ENCODE results near the gene C14orf132.

Gene C14orf132

GRCh38 chr14:96100161-96101064 is 61.3 kb downstream of the C14orf132 start:
- TF ChIP-seq ZNF274 (IDR thresholded peaks at IDR 0.05; ENCODE audit: low read depth, low read length), result no peak

DNA sequence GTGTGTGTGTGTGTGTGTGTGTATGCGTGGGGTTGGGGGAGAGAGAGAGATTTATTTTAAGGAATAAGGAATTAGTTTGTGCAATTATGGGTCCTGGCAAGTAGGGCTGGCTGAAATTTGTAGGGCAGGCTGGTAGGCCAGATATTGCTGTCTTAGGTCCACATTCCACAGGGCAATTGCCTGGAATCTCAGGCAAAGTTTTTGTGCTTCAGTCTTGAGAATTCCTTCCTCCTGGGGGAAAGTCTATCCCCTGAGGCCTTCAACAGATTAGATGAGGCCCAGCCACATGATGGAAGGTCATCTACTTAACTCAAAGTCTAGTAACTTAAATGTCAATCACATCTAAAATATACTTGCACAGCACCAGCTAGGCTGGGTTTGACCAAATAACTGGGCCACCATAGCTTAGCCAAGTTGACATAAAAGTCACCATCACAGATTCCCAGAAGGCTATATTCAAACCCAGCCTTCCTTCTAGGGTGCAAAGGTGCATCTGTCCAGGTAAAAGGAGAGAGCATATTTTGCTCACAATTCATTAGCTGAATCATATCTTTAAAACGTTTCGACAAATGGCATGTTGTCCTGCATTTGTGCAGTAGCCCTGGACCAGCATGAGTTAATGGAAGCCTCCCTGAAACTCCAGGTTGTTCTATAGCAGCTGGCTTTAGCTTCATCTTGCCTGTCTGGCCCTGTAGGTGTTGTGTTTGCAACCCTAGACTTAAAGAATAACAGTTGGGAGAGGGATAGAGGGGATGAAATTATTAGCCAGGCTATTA is 63.1 kb downstream of the C14orf132 start:
- no peak overlapping the region for H3K4me3 ChIP-seq (ENCODE audit: low read length)
- no peak for TF ChIP-seq ZNF274 (IDR thresholded peaks at IDR 0.05; ENCODE audit: low read depth, low read length)

More at GRCh38 chr14:96100161-96101064, 61.3 kb downstream of the C14orf132 start:
- no peak overlapping the region for H3K4me3 ChIP-seq (ENCODE audit: low read length)

- no peak overlapping the region for H3K4me3 ChIP-seq (ENCODE audit: low read length)
- no peak for TF ChIP-seq ZNF274 (IDR thresholded peaks at IDR 0.05; ENCODE audit: low read depth, low read length)
Measured at GRCh38 chr14:96103075-96103474, 63.9 kb downstream of the C14orf132 start.

GRCh38 chr14:96103560-96104460 is 64.6 kb downstream of the C14orf132 start:
- no peak overlapping the region for H3K4me3 ChIP-seq (ENCODE audit: low read length)
- no peak for TF ChIP-seq ZNF274 (IDR thresholded peaks at IDR 0.05; ENCODE audit: low read depth, low read length)

- no peak overlapping the region for H3K4me3 ChIP-seq (ENCODE audit: low read length)
- no peak for TF ChIP-seq ZNF274 (IDR thresholded peaks at IDR 0.05; ENCODE audit: low read depth, low read length)
Measured at GRCh38 chr14:96104469-96105057, 65.4 kb downstream of the C14orf132 start.

DNA sequence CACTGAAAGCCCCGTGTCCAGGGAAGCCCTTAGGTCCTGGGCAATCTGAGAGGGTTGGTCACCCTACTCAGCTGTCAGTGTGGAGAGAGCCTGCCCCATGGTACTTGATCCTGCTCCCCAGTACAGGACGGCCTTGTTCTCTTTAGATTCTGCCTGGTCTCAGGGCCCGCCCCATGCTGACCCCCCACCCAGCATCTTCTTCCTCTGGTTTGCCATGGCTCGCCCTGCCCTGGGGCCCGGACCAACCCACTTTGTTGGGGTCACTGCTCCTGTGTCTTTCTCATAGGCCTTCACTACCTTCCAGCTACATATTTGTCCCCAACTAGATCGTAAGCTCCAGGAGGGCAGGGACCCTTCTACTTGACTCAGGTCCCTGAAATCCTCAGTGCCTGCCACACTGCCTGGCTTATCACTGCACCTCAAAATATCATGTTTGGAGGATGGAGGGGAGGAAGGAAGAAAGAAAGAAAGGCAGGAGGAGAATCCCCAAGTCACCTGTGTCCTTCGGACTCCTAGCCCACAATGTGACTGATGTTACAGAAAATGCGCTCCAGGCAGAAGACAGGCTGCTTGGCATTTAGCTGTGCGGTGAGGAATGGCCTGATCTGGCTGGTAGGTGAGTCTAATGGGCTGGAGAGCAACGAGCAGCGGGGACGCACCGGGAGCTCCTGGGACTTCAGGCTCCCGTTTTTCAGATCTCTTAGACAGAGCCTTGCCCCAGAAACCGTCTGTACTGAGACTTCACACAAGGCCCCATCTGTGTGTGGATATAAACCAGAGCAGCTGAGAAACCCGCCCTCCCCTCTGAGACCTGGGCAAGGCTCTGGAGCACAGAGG is 66.1 kb downstream of the C14orf132 start:
- H3K4me3 ChIP-seq (ENCODE audit: low read length), result no peak overlapping the region
- no peak for TF ChIP-seq ZNF274 (IDR thresholded peaks at IDR 0.05; ENCODE audit: low read depth, low read length)

GRCh38 chr14:96105926-96106441 is 66.8 kb downstream of the C14orf132 start:
- TF ChIP-seq ZNF274 (IDR thresholded peaks at IDR 0.05; ENCODE audit: low read depth, low read length), result no peak
- H3K4me3 ChIP-seq (ENCODE audit: low read length), result no peak overlapping the region

DNA sequence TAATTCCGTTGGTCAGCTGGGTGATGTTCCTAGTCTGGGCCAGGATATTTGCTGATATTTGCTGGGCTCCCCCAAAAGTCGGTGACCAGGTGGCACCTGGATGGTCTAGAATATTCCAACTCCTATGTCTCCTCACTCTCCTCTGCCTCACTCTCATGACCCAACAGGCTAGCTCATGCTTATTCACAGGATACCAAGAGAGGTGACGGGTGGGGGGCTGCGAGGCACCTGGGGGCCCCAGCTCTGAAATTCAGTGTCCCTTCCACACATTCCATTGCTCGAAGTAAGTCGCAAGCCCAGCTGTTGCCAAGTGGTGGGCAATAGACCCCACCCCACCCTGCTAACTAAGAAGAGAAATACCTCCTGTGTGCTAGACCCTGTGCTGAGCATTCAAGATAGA is 67.7 kb downstream of the C14orf132 start:
- no peak overlapping the region for H3K4me3 ChIP-seq (ENCODE audit: low read length)
- no peak for TF ChIP-seq ZNF274 (IDR thresholded peaks at IDR 0.05; ENCODE audit: low read depth, low read length)

DNA sequence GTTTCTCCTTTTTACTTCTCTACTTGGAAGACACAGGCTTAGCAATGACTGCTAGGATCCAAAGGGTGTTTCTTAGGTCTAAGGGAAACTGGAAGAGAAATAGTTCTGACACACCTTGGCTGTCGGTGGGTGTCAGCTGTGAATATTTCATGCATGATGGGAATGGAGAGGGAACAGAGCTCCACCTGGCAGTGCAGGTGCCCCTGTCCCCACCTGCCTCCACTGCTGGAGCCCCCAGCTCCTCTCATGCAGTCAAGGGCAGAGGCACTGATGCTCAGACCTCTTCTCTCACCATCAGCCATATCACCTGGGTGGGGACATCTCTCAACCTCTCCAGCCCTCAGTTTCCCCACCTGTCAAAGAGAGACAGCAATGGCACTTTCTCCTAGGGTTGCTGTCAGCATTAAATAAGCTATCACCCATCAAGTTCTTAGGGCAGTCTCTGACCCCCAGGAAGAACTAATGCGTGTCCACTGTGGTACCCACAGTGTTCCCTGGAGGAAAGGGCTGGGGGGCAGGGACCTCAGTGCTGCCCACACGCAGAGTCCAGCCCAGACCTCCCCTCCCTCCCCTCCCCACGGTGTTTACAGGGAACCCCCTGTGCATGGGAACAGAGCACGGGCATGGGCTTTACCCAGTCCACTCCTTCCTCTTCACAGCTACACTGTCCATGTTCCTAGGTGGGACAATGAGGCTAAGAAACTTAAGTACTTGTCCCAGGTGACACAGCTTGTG is 69.1 kb downstream of the C14orf132 start:
- no peak overlapping the region for H3K4me3 ChIP-seq (ENCODE audit: low read length)
- no peak for TF ChIP-seq ZNF274 (IDR thresholded peaks at IDR 0.05; ENCODE audit: low read depth, low read length)

- no peak for TF ChIP-seq ZNF274 (IDR thresholded peaks at IDR 0.05; ENCODE audit: low read depth, low read length)
- no peak overlapping the region for H3K4me3 ChIP-seq (ENCODE audit: low read length)
Measured at GRCh38 chr14:96108911-96109310, 69.7 kb downstream of the C14orf132 start.

- no peak overlapping the region for H3K4me3 ChIP-seq (ENCODE audit: low read length)
- TF ChIP-seq ZNF274 (IDR thresholded peaks at IDR 0.05; ENCODE audit: low read depth, low read length), result no peak
Measured at GRCh38 chr14:96109596-96110355, 70.6 kb downstream of the C14orf132 start.
